Fibroblast of lung (primary cell): ENCODE measurements around the gene PDGFB. TPM values are rescaled to one million over a fixed set of nuclear protein-coding genes. Genes with fewer than 3 reads are reported as not detected.

Experiments
- DNase-seq, 2 donors: peaks; one replicate each; pipeline versions ENCODE4 v3.0.0 to v3.0.0-alpha.2; 2010; ENCODE audit warnings: low read depth in 2 of 2
- H2AFZ ChIP-seq: 2 replicates; pipeline ENCODE4 v1.5.1; 2012; ENCODE audit warnings: low read length, control low read depth, inconsistent platforms
- H3K27ac ChIP-seq: 2 replicates; pipeline ENCODE4 v1.5.1; 2011; ENCODE audit warnings: low read length, control low read depth; ENCODE audit not compliant: insufficient read depth
- H3K27me3 ChIP-seq: 2 replicates; pipeline ENCODE4 v1.5.1; 2011; ENCODE audit warnings: mild to moderate bottlenecking, low read length; ENCODE audit not compliant: control insufficient read depth, insufficient read depth
- H3K36me3 ChIP-seq: 2 replicates; pipeline ENCODE4 v1.5.1; 2011; ENCODE audit warnings: low read length; ENCODE audit not compliant: control insufficient read depth, insufficient read depth
- H3K4me1 ChIP-seq: 2 replicates; pipeline ENCODE4 v1.5.1; 2011; ENCODE audit warnings: low read length; ENCODE audit not compliant: control insufficient read depth, insufficient read depth; ENCODE audit errors: extremely low read depth
- H3K4me2 ChIP-seq: 2 replicates; pipeline ENCODE4 v1.5.1; 2011; ENCODE audit warnings: low read length, control low read depth; ENCODE audit not compliant: insufficient read depth; ENCODE audit errors: extremely low read depth
- H3K4me3 ChIP-seq, 4 experiments: fragments of 200-600 bp in 1 of 4; sonication (generic) in 1 of 4; replicated peaks in 1 of 4; 2 replicates each; pipeline ENCODE4 v1.5.1; 2011 to 2016; ENCODE audit warnings: low read length in 4 of 4, low read depth in 3 of 4, mild to moderate bottlenecking in 3 of 4, control low read depth in 2 of 4, inconsistent platforms in 1 of 4, mixed read lengths in 1 of 4; ENCODE audit not compliant: insufficient read depth in 1 of 4; ENCODE audit errors: control extremely low read depth in 1 of 4
- H3K79me2 ChIP-seq: 2 replicates; pipeline ENCODE4 v1.5.1; 2012; ENCODE audit warnings: mild to moderate bottlenecking, low read length, inconsistent platforms; ENCODE audit not compliant: control insufficient read depth, insufficient read depth
- H3K9ac ChIP-seq: 2 replicates; pipeline ENCODE4 v1.5.1; 2011; ENCODE audit warnings: mild to moderate bottlenecking, low read length, control low read depth; ENCODE audit not compliant: insufficient read depth
- H3K9me3 ChIP-seq: 2 replicates; pipeline ENCODE4 v1.5.1; 2012; ENCODE audit warnings: low read depth, low read length; ENCODE audit not compliant: control insufficient read depth, insufficient read depth
- H4K20me1 ChIP-seq: 2 replicates; pipeline ENCODE4 v1.5.1; 2011; ENCODE audit warnings: low read length; ENCODE audit not compliant: control insufficient read depth, insufficient read depth; ENCODE audit errors: extremely low read depth
- CTCF ChIP-seq, 2 donors: IDR thresholded peaks in 1 of 2; conservative IDR thresholded peaks in 1 of 2; 1 replicate in 1 of 2; 2 replicates in 1 of 2; pipeline ENCODE4 v1.5.1; 2011 to 2012; ENCODE audit warnings: low read length in 2 of 2, control low read depth in 1 of 2, inconsistent platforms in 1 of 2, low read depth in 1 of 2, mild to moderate bottlenecking in 1 of 2
- EZH2 ChIP-seq: IDR thresholded peaks from 2 replicates; pipeline ENCODE4 v1.5.1; 2012; ENCODE audit warnings: low read length, control low read depth, mild to moderate bottlenecking; ENCODE audit errors: missing control alignments
- polyA plus RNA-seq, 2 donors: library from polyadenylated mRNA; depleted of rRNA in 1 of 2; stranded (reverse) in 1 of 2; unstranded in 1 of 2; fragments of >200 nt; gene quantifications; 2 replicates each; pipeline ENCODE4 v1.2.1, GENCODE V29; 2011 to 2012; ENCODE audit warnings: missing spikeins in 1 of 2
- total RNA-seq: library from RNA; depleted of rRNA; stranded (reverse); fragments of >200 nt; gene quantifications from 2 replicates; pipeline ENCODE4 v1.2.1, GENCODE V29; 2014

PDGFB gene
- total and polyA plus RNA-seq, 2 donors (not counting 1 experiment from before 2014, with no cell fraction given) = under 0.01 to 0.50 TPM

DNA sequence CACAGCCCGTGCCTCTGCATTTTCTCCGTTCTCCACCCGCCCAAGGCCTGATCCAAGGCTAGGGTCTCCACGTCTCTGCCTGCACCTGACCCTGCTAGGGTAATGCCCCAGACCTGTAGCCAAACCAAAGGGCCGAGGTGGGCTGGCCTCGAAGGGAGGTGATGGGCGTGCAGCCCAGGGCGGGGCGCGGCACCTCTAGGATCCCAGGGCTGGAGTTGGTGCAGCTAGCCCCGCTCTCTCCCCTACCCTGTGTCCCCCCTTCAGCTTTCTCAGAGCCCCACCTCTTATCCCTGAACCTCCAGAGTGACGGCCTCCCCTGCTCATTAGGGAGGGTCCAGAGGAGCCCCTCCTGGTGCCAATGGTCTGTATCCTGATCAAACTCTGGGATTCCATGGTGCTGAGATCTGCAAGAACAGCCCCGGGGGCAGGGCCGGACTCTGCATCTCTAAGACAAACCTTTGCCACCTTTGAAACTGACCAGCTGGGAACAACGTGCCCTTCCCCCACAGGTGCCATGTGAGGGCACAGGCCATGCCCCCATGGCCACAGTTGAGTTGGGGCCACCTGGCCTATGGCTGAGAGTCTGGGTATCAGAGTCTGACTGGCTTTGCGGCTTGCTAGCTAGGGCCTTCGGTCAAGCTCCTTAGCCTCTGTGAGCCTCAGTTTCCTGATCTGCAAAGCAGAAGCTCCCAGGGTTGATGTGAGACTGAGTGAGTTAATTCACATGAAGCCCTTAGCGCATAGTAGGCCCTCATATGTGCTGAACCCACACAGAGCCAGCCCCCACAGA lies 69.2 kb downstream of the PDGFB start:
- no peak for DNase-seq
- Histone ChIP-seq H3K27me3 (no peaks in the 10 kb centered on the region), H3K27ac (peak overlapping the region; percentile 89), H3K4me2 (peak overlapping the region; percentile 41), H3K4me1 (peaks cover 40% of the 10 kb centered on the region), H3K4me3 (no peak overlapping the region), H3K79me2 (no peaks in the 10 kb centered on the region), H3K9me3 (no peaks in the 10 kb centered on the region), H2AFZ (no peak overlapping the region), H4K20me1 (no peaks in the 10 kb centered on the region), H3K9ac (no peak overlapping the region), H3K36me3 (no peaks in the 10 kb centered on the region)
- no peak for TF ChIP-seq CTCF (conservative IDR thresholded peaks at IDR 0.05 in 1 of 2, IDR thresholded peaks at IDR 0.05 in 1 of 2; ENCODE audit: low read depth in 1 of 2, low read length in 2 of 2)
- no peak for TF ChIP-seq EZH2

DNA sequence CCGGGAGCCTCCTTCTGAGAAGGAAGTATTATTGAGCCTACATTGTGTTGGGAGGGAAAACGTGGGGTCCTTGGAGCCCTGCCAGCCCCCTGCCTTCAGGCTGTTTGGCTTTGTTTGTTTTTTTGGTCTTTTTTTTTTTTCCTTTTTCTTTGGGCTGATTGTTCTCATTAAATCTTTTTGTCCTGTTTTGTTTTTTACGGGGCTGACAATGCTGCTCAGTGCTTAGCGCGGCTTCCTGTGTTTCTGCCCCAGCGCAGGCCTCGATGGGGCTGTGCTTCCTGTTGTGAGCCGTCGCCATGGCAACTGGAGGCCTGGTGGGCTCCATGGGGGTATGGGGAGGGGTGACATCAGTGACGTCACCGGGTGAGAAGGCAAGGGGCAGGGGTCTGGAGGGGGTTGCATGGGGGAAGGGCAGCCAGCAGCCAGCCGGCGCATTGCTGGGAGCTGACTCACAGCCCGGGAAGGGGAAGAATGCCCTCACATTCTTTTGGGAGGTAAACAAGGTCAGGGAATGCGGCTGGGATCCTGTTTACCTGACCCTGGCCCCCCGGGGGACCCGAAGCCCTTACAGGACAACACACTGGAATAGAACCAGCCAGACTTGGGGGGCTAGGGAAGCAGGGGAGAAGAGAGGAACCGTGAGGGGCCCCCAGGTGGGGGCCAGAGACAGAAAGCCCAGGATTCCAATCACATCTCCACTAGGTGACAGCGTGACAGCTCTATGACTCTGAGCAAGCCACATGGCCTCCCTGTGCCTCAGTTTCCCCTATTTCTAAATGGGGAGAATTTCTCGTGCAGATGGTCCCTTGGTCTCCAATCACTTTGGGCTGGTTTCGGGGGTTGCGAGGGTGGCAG lies 70.1 kb downstream of the PDGFB start:
- TF ChIP-seq EZH2 = no peak
- TF ChIP-seq CTCF (conservative IDR thresholded peaks at IDR 0.05 in 1 of 2, IDR thresholded peaks at IDR 0.05 in 1 of 2; ENCODE audit: low read depth in 1 of 2, low read length in 2 of 2) = no peak
- Histone ChIP-seq H3K4me2 (peak overlapping the region; percentile 18), H2AFZ (peak overlapping the region; percentile 21), H4K20me1 (no peaks in the 10 kb centered on the region), H3K4me3 (no peak overlapping the region), H3K9me3 (no peaks in the 10 kb centered on the region), H3K79me2 (no peaks in the 10 kb centered on the region), H3K9ac (peak overlapping the region; percentile 58), H3K27me3 (no peaks in the 10 kb centered on the region), H3K27ac (peak overlapping the region; percentile 89), H3K4me1 (peaks cover 39% of the 10 kb centered on the region), H3K36me3 (no peaks in the 10 kb centered on the region)
- peak; percentile 83 to 87 for DNase-seq

DNA sequence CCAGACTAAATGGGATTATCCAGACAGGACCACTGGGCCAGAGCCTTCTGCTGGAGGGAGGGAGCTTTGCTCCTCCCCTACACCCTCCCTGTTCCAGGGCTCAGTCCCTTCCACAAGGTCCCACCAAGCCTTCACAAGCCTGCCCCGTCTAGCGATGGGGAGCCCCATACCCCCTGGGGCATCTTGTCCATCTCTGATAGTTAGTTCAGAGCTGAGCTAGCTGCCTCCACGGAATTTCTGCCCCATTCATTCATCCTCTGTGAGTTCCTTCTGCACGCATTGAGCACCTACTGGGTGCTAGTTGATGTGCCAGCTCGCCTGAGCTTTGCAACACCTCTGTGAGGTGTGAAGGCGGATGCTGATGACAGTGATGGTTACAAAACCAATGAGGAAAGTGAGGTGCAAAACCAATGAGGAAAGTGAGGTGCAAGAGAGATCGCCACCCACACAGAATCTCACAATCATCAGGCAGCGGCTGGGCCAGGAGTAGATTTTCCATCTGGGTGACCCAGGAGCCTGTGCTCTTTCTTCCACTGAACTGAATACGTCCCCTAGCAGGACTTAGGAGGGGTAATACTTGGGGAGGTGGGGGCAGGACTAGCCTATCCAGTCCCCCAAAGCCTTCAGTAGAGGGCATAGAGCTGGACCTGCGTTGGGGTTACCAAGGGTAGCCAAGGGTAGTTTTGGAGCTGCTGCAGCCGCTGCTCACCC lies 70.8 kb downstream of the PDGFB start:
- TF ChIP-seq EZH2 = no peak
- no peak for TF ChIP-seq CTCF (conservative IDR thresholded peaks at IDR 0.05 in 1 of 2, IDR thresholded peaks at IDR 0.05 in 1 of 2; ENCODE audit: low read depth in 1 of 2, low read length in 2 of 2)
- H3K27me3 ChIP-seq = no peaks in the 10 kb centered on the region
- H3K4me1 ChIP-seq = peaks cover 38% of the 10 kb centered on the region
- H3K36me3 ChIP-seq = no peaks in the 10 kb centered on the region
- no peak for DNase-seq
- peak overlapping the region; percentile 21 for H2AFZ ChIP-seq
- no peaks in the 10 kb centered on the region for H3K9me3 ChIP-seq
- no peaks in the 10 kb centered on the region for H4K20me1 ChIP-seq
- H3K4me2 ChIP-seq = peak overlapping the region; percentile 18
- H3K4me3 ChIP-seq = no peak overlapping the region
- H3K9ac ChIP-seq = peak overlapping the region; percentile 58
- H3K79me2 ChIP-seq = no peaks in the 10 kb centered on the region
- H3K27ac ChIP-seq = peak overlapping the region; percentile 89
